ENCODE measurements around the gene SCAPER.

SCAPER gene

GRCh38 chr15:76938752-76939151 lies 33.6 kb upstream of the SCAPER start:
- no peaks in the 10 kb centered on the region for H3K4me1 ChIP-seq (ENCODE audit: control insufficient read depth in 1 of 2, insufficient read depth in 2 of 2, low read length in 2 of 2)
- no peaks in the 10 kb centered on the region for H3K9me3 ChIP-seq (ENCODE audit: control insufficient read depth in 1 of 2, low read length in 2 of 2)
- H3K27me3 ChIP-seq (ENCODE audit: control insufficient read depth in 1 of 2, insufficient read depth in 2 of 2, low read length in 2 of 2) = no peaks in the 10 kb centered on the region
- no peak overlapping the region for H3K27ac ChIP-seq (ENCODE audit: low read depth, low read length)
- H3K4me3 ChIP-seq (ENCODE audit: low read depth in 1 of 2, low read length in 2 of 2) = no peak overlapping the region
- no peak overlapping the region for H3K9ac ChIP-seq (ENCODE audit: low read depth in 1 of 2, low read length in 2 of 2)
- H3K36me3 ChIP-seq (ENCODE audit: control insufficient read depth in 1 of 2, insufficient read depth in 2 of 2, low read length in 2 of 2) = peaks cover 3 to 21% of the 10 kb centered on the region in 2 donors

- no peaks in the 10 kb centered on the region for H3K9me3 ChIP-seq (ENCODE audit: control insufficient read depth in 1 of 2, low read length in 2 of 2)
- H3K9ac ChIP-seq (ENCODE audit: low read depth in 1 of 2, low read length in 2 of 2) = no peak overlapping the region
- H3K4me3 ChIP-seq (ENCODE audit: low read depth in 1 of 2, low read length in 2 of 2) = no peak overlapping the region
- H3K4me1 ChIP-seq (ENCODE audit: control insufficient read depth in 1 of 2, insufficient read depth in 2 of 2, low read length in 2 of 2) = peaks cover 11 to 14% of the 10 kb centered on the region in 2 donors
- H3K36me3 ChIP-seq (ENCODE audit: control insufficient read depth in 1 of 2, insufficient read depth in 2 of 2, low read length in 2 of 2) = peaks cover 3 to 21% of the 10 kb centered on the region in 2 donors
- no peaks in the 10 kb centered on the region for H3K27me3 ChIP-seq (ENCODE audit: control insufficient read depth in 1 of 2, insufficient read depth in 2 of 2, low read length in 2 of 2)
- no peak overlapping the region for H3K27ac ChIP-seq (ENCODE audit: low read depth, low read length)
These were observed 31.5 kb upstream of the SCAPER start for GRCh38 chr15:76936671-76937070.

DNA sequence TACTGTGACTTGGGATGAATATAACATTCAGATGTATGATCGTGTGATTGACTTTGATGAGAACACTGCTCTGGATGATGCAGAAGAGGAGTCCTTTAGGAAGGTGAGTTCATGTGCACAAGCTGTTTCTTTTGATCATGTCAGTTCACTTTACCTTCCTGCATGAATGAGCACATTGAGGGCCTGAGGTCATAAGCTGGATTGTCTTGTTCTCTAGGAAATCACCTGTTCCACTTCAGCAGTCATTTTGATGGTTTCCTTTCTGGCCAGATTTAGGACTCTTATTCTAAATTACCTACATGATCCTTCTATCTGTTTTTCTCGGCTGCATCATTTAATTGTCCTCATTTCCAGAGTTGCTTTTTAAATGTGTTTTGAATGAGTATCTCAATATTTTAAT lies 30.5 kb upstream of the SCAPER start:
- Histone ChIP-seq H3K36me3 (ENCODE audit: control insufficient read depth in 1 of 2, insufficient read depth in 2 of 2, low read length in 2 of 2) (peaks cover 3 to 21% of the 10 kb centered on the region in 2 donors), H3K4me1 (ENCODE audit: control insufficient read depth in 1 of 2, insufficient read depth in 2 of 2, low read length in 2 of 2) (peaks cover 16 to 19% of the 10 kb centered on the region in 2 donors), H3K4me3 (ENCODE audit: low read depth in 1 of 2, low read length in 2 of 2) (no peak overlapping the region), H3K9ac (ENCODE audit: low read depth in 1 of 2, low read length in 2 of 2) (no peak overlapping the region), H3K27ac (ENCODE audit: low read depth, low read length) (no peak overlapping the region), H3K9me3 (ENCODE audit: control insufficient read depth in 1 of 2, low read length in 2 of 2) (no peaks in the 10 kb centered on the region), H3K27me3 (ENCODE audit: control insufficient read depth in 1 of 2, insufficient read depth in 2 of 2, low read length in 2 of 2) (no peaks in the 10 kb centered on the region)

GRCh38 chr15:76932135-76932966 lies 27.2 kb upstream of the SCAPER start:
- Histone ChIP-seq H3K9me3 (ENCODE audit: control insufficient read depth in 1 of 2, low read length in 2 of 2) (no peaks in the 10 kb centered on the region), H3K27ac (ENCODE audit: low read depth, low read length) (peak overlapping the region; percentile 50), H3K4me3 (ENCODE audit: low read depth in 1 of 2, low read length in 2 of 2) (peak overlapping the region; percentile 85 to 92), H3K36me3 (ENCODE audit: control insufficient read depth in 1 of 2, insufficient read depth in 2 of 2, low read length in 2 of 2) (peaks cover 0 to 14% of the 10 kb centered on the region in 2 donors), H3K27me3 (ENCODE audit: control insufficient read depth in 1 of 2, insufficient read depth in 2 of 2, low read length in 2 of 2) (no peaks in the 10 kb centered on the region), H3K4me1 (ENCODE audit: control insufficient read depth in 1 of 2, insufficient read depth in 2 of 2, low read length in 2 of 2) (peaks cover 17 to 23% of the 10 kb centered on the region in 2 donors), H3K9ac (ENCODE audit: low read depth in 1 of 2, low read length in 2 of 2) (peak overlapping the region; percentile 58 to 75)

DNA sequence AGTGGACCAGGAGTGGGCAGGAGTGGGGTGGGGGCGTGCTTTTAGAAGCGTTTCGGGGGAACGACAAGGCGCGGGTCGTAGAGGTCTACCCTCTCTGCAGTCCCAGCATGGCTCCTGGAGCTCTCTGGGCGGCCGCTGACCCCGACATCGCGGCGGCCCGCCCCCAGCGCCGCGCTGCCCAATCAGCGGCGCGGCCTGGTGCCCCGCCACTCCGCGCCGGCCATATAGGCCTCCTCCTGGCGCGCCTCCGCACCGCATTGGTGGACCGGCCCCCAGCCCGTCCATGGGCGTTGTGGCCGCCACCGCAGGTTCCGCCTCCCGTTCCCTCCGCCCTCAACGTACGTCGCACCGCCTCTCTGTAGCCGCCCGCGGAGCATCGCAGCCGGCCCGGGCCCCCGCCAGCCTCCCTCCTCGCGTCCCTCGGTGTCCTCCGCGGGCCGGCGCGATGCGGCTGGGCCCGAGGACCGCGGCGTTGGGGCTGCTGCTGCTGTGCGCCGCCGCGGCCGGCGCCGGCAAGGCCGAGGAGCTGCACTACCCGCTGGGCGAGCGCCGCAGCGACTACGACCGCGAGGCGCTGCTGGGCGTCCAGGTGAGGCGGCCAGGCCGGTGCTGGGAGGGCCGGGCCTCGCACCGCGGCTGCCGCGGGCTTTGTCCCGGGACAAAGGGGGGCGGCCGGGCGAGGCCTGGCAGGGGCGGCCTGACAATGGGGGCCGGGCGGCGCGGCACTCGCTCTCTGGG lies 26.4 kb upstream of the SCAPER start, which contains the start of gene RCN2:
Gene RCN2, plus strand, starts transcription at position 353 of the 738 bp plus-strand sequence. Its CDS starts 93 bp downstream, at position 446.
- Histone ChIP-seq H3K27me3 (ENCODE audit: control insufficient read depth in 1 of 2, insufficient read depth in 2 of 2, low read length in 2 of 2) (no peaks in the 10 kb centered on the region), H3K4me1 (ENCODE audit: control insufficient read depth in 1 of 2, insufficient read depth in 2 of 2, low read length in 2 of 2) (peaks cover 17 to 23% of the 10 kb centered on the region in 2 donors), H3K9me3 (ENCODE audit: control insufficient read depth in 1 of 2, low read length in 2 of 2) (no peaks in the 10 kb centered on the region), H3K9ac (ENCODE audit: low read depth in 1 of 2, low read length in 2 of 2) (peak within 1 kb of the TSS; percentile 75), H3K27ac (ENCODE audit: low read depth, low read length) (peak within 1 kb of the TSS; percentile 53), H3K4me3 (ENCODE audit: low read depth in 1 of 2, low read length in 2 of 2) (peak within 1 kb of the TSS; percentile 85 to 92), H3K36me3 (ENCODE audit: control insufficient read depth in 1 of 2, insufficient read depth in 2 of 2, low read length in 2 of 2) (peaks cover 0 to 10% of the 10 kb centered on the region in 2 donors)

GRCh38 chr15:76930831-76931396 lies 25.8 kb upstream of the SCAPER start:
- peak overlapping the region; percentile 71 to 92 for H3K4me3 ChIP-seq (ENCODE audit: low read depth in 1 of 2, low read length in 2 of 2)
- H3K27ac ChIP-seq (ENCODE audit: low read depth, low read length) = peak overlapping the region; percentile 53
- H3K9me3 ChIP-seq (ENCODE audit: control insufficient read depth in 1 of 2, low read length in 2 of 2) = no peaks in the 10 kb centered on the region
- H3K27me3 ChIP-seq (ENCODE audit: control insufficient read depth in 1 of 2, insufficient read depth in 2 of 2, low read length in 2 of 2) = no peaks in the 10 kb centered on the region
- peaks cover 17 to 23% of the 10 kb centered on the region in 2 donors for H3K4me1 ChIP-seq (ENCODE audit: control insufficient read depth in 1 of 2, insufficient read depth in 2 of 2, low read length in 2 of 2)
- H3K9ac ChIP-seq (ENCODE audit: low read depth in 1 of 2, low read length in 2 of 2) = peak overlapping the region; percentile 45 to 75
- peaks cover 0 to 6% of the 10 kb centered on the region in 2 donors for H3K36me3 ChIP-seq (ENCODE audit: control insufficient read depth in 1 of 2, insufficient read depth in 2 of 2, low read length in 2 of 2)

DNA sequence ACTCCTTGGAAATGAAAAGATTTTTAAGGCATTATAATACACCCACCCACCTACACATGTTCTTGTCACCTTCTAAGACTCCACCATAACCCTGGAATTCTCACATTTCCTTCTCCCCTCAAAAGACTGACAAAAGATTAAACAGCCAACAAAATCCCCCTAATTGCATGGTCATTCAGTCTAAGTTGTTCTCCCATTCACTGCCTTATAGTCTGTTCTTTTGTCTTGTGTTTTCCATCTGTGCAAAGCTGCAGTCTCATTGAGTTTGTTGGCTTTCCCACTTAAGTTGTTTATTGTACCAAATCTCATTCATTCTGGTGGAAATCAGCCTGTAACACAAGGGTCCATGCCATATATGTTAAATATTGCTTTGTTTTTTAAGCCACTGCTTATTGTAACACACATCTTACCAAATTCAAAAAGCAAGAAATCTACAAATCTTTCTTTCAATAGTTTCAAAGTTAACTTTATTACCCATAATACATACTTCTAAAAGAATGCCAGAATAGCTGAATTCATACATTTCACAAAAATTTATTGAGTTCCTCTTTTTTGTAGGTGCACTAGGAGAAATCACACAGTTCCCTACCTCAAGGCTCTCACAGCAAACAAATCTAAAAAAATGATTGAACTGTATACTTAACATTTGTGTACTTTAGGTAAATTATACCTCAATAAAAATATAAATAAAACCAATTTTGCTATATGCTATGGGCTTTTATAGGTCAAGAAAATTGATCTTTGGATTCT lies 24.0 kb upstream of the SCAPER start:
- Histone ChIP-seq H3K9me3 (ENCODE audit: control insufficient read depth in 1 of 2, low read length in 2 of 2) (no peaks in the 10 kb centered on the region), H3K4me3 (ENCODE audit: low read depth in 1 of 2, low read length in 2 of 2) (no peak overlapping the region), H3K27me3 (ENCODE audit: control insufficient read depth in 1 of 2, insufficient read depth in 2 of 2, low read length in 2 of 2) (no peaks in the 10 kb centered on the region), H3K4me1 (ENCODE audit: control insufficient read depth in 1 of 2, insufficient read depth in 2 of 2, low read length in 2 of 2) (peaks cover 17 to 23% of the 10 kb centered on the region in 2 donors), H3K27ac (ENCODE audit: low read depth, low read length) (no peak overlapping the region), H3K9ac (ENCODE audit: low read depth in 1 of 2, low read length in 2 of 2) (no peak overlapping the region), H3K36me3 (ENCODE audit: control insufficient read depth in 1 of 2, insufficient read depth in 2 of 2, low read length in 2 of 2) (no peaks in the 10 kb centered on the region)

DNA sequence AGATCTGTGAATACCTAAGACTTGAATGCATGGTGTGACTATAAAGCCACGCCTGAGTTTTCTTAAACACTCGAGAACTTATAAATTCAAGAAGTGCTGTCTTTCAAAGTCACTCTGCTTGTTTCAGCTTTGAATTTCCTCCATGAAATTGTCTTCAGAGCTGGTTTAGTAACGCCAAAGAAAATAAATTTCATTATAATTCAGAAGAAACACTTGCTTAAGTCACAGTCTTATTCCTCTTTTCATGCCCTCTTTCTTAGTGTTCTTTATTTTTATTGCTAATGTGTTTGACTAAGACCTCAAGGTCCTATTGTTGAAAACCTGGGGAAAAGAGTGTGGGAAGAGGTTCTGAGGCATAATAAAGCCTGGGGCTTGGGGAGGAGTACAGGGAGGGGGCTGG lies 23.1 kb upstream of the SCAPER start:
- no peak overlapping the region for H3K4me3 ChIP-seq (ENCODE audit: low read depth in 1 of 2, low read length in 2 of 2)
- H3K27me3 ChIP-seq (ENCODE audit: control insufficient read depth in 1 of 2, insufficient read depth in 2 of 2, low read length in 2 of 2) = no peaks in the 10 kb centered on the region
- H3K36me3 ChIP-seq (ENCODE audit: control insufficient read depth in 1 of 2, insufficient read depth in 2 of 2, low read length in 2 of 2) = no peaks in the 10 kb centered on the region

GRCh38 chr15:76916369-76916768 lies 11.2 kb upstream of the SCAPER start:
- Histone ChIP-seq H3K4me3 (ENCODE audit: low read depth in 1 of 2, low read length in 2 of 2) (no peak overlapping the region), H3K9ac (ENCODE audit: low read depth in 1 of 2, low read length in 2 of 2) (no peak overlapping the region), H3K9me3 (ENCODE audit: control insufficient read depth in 1 of 2, low read length in 2 of 2) (no peaks in the 10 kb centered on the region), H3K27me3 (ENCODE audit: control insufficient read depth in 1 of 2, insufficient read depth in 2 of 2, low read length in 2 of 2) (no peaks in the 10 kb centered on the region), H3K4me1 (ENCODE audit: control insufficient read depth in 1 of 2, insufficient read depth in 2 of 2, low read length in 2 of 2) (no peaks in the 10 kb centered on the region), H3K27ac (ENCODE audit: low read depth, low read length) (no peak overlapping the region), H3K36me3 (ENCODE audit: control insufficient read depth in 1 of 2, insufficient read depth in 2 of 2, low read length in 2 of 2) (no peaks in the 10 kb centered on the region)

More for the DNA sequence above, 23.1 kb upstream of the SCAPER start:
- no peaks in the 10 kb centered on the region for H3K9me3 ChIP-seq (ENCODE audit: control insufficient read depth in 1 of 2, low read length in 2 of 2)
- H3K4me1 ChIP-seq (ENCODE audit: control insufficient read depth in 1 of 2, insufficient read depth in 2 of 2, low read length in 2 of 2) = peaks cover 17 to 21% of the 10 kb centered on the region in 2 donors
- no peak overlapping the region for H3K27ac ChIP-seq (ENCODE audit: low read depth, low read length)
- no peak overlapping the region for H3K9ac ChIP-seq (ENCODE audit: low read depth in 1 of 2, low read length in 2 of 2)
